ENCODE results near the gene SOCS7. TPM values are rescaled to one million over a fixed set of nuclear protein-coding genes. Genes with fewer than 3 reads are reported as not detected.

Gene SOCS7
- total and polyA plus RNA-seq, 2 of the 4 experiments (the other 2 are of a cell fraction) = 6.5 to 6.8 TPM

DNA sequence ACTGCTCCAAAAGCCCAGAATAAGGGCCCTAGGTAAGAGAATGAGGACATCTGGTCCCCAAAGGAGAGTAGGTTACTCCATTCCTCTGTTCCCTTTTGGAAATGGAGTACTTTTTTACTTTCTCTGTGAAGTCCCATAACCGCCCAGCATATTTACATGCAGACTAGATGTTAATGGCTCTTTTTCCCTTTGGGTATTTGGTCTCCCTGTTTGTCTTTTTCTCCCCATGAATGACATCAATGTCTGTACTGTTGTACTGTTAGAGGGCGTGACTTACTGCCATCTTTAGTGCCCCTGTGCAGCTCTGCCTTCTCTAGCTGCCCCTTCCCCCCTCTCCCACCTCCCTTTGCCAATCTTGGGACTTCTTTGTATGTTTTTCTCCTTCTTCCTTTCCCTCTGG is 26.9 kb upstream of the SOCS7 start:
- CTCF ChIA-PET = interaction anchor here (0.9 to 1.8 kb wide), 2 partner anchors 9 to 25 kb away, joined by 3 to 6 read pairs; no protein-coding TSS in a partner anchor
- H3K4me2 ChIP-seq (ENCODE audit: low read depth, low read length) = no peak overlapping the region
- POLR2A ChIA-PET (ENCODE audit: unreplicated experiment) = no interaction called here

More for the DNA sequence above, 26.9 kb upstream of the SOCS7 start:
- Histone ChIP-seq H3K79me1 (ENCODE audit: low read depth in 1 of 2, low read length in 2 of 2) (no peaks in the 10 kb centered on the region; a peak in 1 of 4 replicates), H3K14ac (replicated peaks; ENCODE audit: low read depth, low read length) (no peak overlapping the region), H3K4me3 (ENCODE audit: insufficient read depth, low read depth, low read length) (no peak overlapping the region), H4K8ac (ENCODE audit: low read depth in 2 of 2, low read length in 2 of 2) (no peak overlapping the region), H3K36me3 (ENCODE audit: control insufficient read depth, insufficient read depth, low read length) (peaks cover 11% of the 10 kb centered on the region), H3K56ac (ENCODE audit: extremely low read depth, insufficient read depth, low read length) (no peak overlapping the region), H2BK120ac (ENCODE audit: low read depth, low read length) (no peak overlapping the region), H3K27me3 (ENCODE audit: control insufficient read depth, insufficient read depth, low read length) (peaks cover 22% of the 10 kb centered on the region), H2AK9ac (replicated peaks; ENCODE audit: low read depth, low read length, poor library complexity) (no peak overlapping the region), H2AK5ac (ENCODE audit: low read depth, low read length) (no peak overlapping the region), H3K18ac (ENCODE audit: low read depth, low read length) (no peak overlapping the region), H3K27ac (ENCODE audit: insufficient read depth, low read length) (no peak overlapping the region), H2BK15ac (ENCODE audit: low read depth, low read length) (no peak overlapping the region), H2BK5ac (ENCODE audit: low read depth, low read length, poor library complexity, severe bottlenecking) (no peak overlapping the region), H2BK20ac (ENCODE audit: low read depth, low read length) (no peak overlapping the region), H3K9me3 (ENCODE audit: control insufficient read depth, insufficient read depth, low read length) (no peaks in the 10 kb centered on the region), H4K5ac (ENCODE audit: low read depth, low read length) (no peak overlapping the region), H2AFZ (replicated peaks; ENCODE audit: low read length, poor library complexity) (no peak overlapping the region), H3K23ac (ENCODE audit: low read depth, low read length) (no peak overlapping the region), H3K9ac (ENCODE audit: low read depth, low read length) (no peak overlapping the region), H3K4ac (ENCODE audit: low read depth, low read length) (no peak overlapping the region), H4K20me1 (ENCODE audit: insufficient read depth, low read length) (no peaks in the 10 kb centered on the region; the same call in 1 of the 2 replicates), H3K4me1 (ENCODE audit: control insufficient read depth, insufficient read depth, low read length) (peaks cover 12% of the 10 kb centered on the region), H3K9me1 (ENCODE audit: insufficient read depth, low read length) (0 out of 2 replicates have a peak, but pooled peaks cover 5% of the 10 kb centered on the region), H4K91ac (ENCODE audit: insufficient read depth, low read depth, low read length) (no peak overlapping the region)
- dilution Hi-C loops (cut with HindIII; ENCODE audit: low sequenced_read_pairs, unreplicated experiment) (no loop called here), intact Hi-C loops (cut with micrococcal nuclease) (no loop called here), in situ Hi-C loops (cut with MboI; ENCODE audit: low sequenced_read_pairs) (no loop called here)
- WGBS, 2 experiments (ENCODE audit: extremely low coverage in 2 of 2, insufficient read length in 1 of 2) = no CpG with 5 or more reads among the region's 2 CpGs
- TF ChIP-seq, protein P1, sequence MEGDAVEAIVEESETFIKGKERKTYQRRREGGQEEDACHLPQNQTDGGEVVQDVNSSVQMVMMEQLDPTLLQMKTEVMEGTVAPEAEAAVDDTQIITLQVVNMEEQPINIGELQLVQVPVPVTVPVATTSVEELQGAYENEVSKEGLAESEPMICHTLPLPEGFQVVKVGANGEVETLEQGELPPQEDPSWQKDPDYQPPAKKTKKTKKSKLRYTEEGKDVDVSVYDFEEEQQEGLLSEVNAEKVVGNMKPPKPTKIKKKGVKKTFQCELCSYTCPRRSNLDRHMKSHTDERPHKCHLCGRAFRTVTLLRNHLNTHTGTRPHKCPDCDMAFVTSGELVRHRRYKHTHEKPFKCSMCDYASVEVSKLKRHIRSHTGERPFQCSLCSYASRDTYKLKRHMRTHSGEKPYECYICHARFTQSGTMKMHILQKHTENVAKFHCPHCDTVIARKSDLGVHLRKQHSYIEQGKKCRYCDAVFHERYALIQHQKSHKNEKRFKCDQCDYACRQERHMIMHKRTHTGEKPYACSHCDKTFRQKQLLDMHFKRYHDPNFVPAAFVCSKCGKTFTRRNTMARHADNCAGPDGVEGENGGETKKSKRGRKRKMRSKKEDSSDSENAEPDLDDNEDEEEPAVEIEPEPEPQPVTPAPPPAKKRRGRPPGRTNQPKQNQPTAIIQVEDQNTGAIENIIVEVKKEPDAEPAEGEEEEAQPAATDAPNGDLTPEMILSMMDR (conservative IDR thresholded peaks at IDR 0.05; ENCODE audit: low read depth, low read length) = no peak
- TF ChIP-seq BHLHE40 (IDR thresholded peaks at IDR 0.05; ENCODE audit: low read depth, low read length) (no peak), MXI1 (IDR thresholded peaks at IDR 0.05; ENCODE audit: borderline replicate concordance, low read depth, low read length) (no peak), SMC3 (IDR thresholded peaks at IDR 0.05; ENCODE audit: low read depth, low read length) (no peak), CEBPB (IDR thresholded peaks at IDR 0.05; ENCODE audit: low read depth, low read length) (no peak), CHD1 (IDR thresholded peaks at IDR 0.05; ENCODE audit: low read depth, low read length) (no peak), FOS (IDR thresholded peaks at IDR 0.05; ENCODE audit: low read depth, low read length) (no peak), MAZ (IDR thresholded peaks at IDR 0.05; ENCODE audit: borderline replicate concordance, low read depth, low read length) (no peak), NFE2L2 (IDR thresholded peaks at IDR 0.05; ENCODE audit: low read depth, low read length) (no peak), MAFK (IDR thresholded peaks at IDR 0.05; ENCODE audit: low read depth, low read length) (no peak), POLR2A (IDR thresholded peaks at IDR 0.05; ENCODE audit: low read depth, low read length) (no peak), RFX5 (IDR thresholded peaks at IDR 0.05; ENCODE audit: low read depth, low read length) (no peak)
- TF ChIP-seq, protein P2, sequence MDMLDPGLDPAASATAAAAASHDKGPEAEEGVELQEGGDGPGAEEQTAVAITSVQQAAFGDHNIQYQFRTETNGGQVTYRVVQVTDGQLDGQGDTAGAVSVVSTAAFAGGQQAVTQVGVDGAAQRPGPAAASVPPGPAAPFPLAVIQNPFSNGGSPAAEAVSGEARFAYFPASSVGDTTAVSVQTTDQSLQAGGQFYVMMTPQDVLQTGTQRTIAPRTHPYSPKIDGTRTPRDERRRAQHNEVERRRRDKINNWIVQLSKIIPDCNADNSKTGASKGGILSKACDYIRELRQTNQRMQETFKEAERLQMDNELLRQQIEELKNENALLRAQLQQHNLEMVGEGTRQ (IDR thresholded peaks at IDR 0.05; ENCODE audit: low read depth, low read length) = no peak
- DNase-seq (no peak), ATAC-seq (ENCODE audit: low read depth) (no peak)
- BruUV-seq (replicated peaks) = no TSS peak
